ENCODE measurements around the gene OTOF. TPM values are rescaled to one million over a fixed set of nuclear protein-coding genes. Genes with fewer than 3 reads are reported as not detected.

OTOF gene
- total RNA-seq, result under 1 TPM in 1 of 2 donors, not detected in 1; 0.26 TPM

DNA sequence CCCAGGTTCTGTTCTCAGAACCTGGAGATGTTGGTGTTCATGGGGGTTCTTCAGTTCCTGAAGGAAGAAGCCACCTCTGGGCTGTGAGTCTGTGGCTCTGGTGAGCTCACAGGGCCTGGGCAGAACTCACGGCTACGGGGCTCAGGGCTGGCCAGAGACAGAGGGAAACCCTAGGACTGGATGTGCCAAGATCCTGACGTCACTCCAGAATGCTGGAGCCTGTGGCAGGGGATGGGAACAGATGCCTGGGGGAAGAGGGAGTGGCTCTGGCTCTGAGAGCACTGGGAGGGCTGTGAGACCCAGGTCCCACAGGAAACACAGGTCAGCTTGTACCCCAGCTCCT is at the start of gene OTOF:
Gene OTOF, minus strand, starts transcription at position 214 of the 343 bp plus-strand sequence.
- 29 to 59% methylated on average over 3 of the region's 3 CpGs for WGBS, 2 donors
- DNase-seq, result peak in 3 of 4 donors; percentile 18 to 45 (median 43)
- Histone ChIP-seq H3K9me3 (no peaks in the 10 kb centered on the region), H3K27ac (no peak within 1 kb of the TSS), H3K36me3 (replicated peaks in 1 of 2; ENCODE audit: insufficient read depth in 1 of 2, low read depth in 2 of 2) (no peaks in the 10 kb centered on the region), H3K27me3 (no peaks in the 10 kb centered on the region), H3K4me1 (no peaks in the 10 kb centered on the region), H3K4me3 (no peak within 1 kb of the TSS)
- peak; percentile 40 for ATAC-seq
- intact Hi-C loops (cut with DNase I), result no loop called here
- TF ChIP-seq, protein P1, sequence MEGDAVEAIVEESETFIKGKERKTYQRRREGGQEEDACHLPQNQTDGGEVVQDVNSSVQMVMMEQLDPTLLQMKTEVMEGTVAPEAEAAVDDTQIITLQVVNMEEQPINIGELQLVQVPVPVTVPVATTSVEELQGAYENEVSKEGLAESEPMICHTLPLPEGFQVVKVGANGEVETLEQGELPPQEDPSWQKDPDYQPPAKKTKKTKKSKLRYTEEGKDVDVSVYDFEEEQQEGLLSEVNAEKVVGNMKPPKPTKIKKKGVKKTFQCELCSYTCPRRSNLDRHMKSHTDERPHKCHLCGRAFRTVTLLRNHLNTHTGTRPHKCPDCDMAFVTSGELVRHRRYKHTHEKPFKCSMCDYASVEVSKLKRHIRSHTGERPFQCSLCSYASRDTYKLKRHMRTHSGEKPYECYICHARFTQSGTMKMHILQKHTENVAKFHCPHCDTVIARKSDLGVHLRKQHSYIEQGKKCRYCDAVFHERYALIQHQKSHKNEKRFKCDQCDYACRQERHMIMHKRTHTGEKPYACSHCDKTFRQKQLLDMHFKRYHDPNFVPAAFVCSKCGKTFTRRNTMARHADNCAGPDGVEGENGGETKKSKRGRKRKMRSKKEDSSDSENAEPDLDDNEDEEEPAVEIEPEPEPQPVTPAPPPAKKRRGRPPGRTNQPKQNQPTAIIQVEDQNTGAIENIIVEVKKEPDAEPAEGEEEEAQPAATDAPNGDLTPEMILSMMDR (IDR thresholded peaks at IDR 0.05), result no peak
- TF ChIP-seq POLR2A (IDR thresholded peaks at IDR 0.05), result no peak

DNA sequence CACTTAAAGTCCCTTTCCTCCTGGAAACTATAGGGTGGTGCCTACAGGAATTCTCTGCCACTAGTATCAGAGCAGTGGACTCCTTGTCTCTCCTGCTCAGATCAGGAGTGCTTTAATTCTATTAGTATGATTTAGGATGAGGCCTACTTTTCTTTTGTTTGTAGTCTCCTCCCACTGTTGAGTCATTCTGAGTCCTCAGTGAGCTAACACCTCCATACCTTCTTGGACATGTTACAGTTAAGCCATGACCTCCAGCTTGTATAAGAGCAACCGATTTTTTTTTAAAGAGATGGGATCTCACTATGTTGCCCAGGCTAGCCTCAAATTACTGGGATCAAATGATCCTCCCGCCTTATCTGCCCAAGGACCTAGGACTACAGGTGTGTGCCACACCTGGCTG is 48.7 kb upstream of the OTOF start:
- no peak for TF ChIP-seq POLR2A (IDR thresholded peaks at IDR 0.05)
- TF ChIP-seq, protein P1 (IDR thresholded peaks at IDR 0.05), result no peak
- DNase-seq (no peak), ATAC-seq (no peak)
- Histone ChIP-seq H3K27me3 (no peaks in the 10 kb centered on the region), H3K27ac (no peak overlapping the region), H3K9me3 (no peaks in the 10 kb centered on the region), H3K36me3 (replicated peaks in 1 of 2; ENCODE audit: insufficient read depth in 1 of 2, low read depth in 2 of 2) (no peaks in the 10 kb centered on the region), H3K4me3 (no peak overlapping the region), H3K4me1 (no peaks in the 10 kb centered on the region)
- intact Hi-C loops (cut with DNase I), result no loop called here
- 73 to 76% methylated on average over 2 of the region's 2 CpGs for WGBS, 2 donors

DNA sequence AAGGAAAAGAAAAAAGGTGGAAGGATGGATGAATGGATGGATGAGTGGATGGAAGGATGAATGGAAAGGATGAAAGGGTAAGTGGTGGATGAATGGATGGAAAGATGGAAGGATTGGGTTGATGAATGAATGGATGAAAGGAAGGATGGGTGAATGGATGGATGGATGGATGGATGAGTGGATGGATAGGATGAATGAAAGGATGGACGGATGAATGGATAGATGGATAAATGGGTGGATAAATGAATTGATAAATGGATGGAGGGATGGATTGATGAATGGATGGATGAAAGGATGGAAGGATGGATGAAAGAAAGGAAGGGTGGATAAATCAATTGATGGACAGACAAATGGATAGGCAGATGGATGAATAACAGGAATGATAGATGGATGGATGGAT is 48.2 kb upstream of the OTOF start:
- Histone ChIP-seq H3K27ac (no peak overlapping the region), H3K36me3 (replicated peaks in 1 of 2; ENCODE audit: insufficient read depth in 1 of 2, low read depth in 2 of 2) (no peaks in the 10 kb centered on the region), H3K27me3 (no peaks in the 10 kb centered on the region), H3K4me1 (no peaks in the 10 kb centered on the region), H3K4me3 (no peak overlapping the region), H3K9me3 (no peaks in the 10 kb centered on the region)
- intact Hi-C loops (cut with DNase I), result no loop called here
- no peak for DNase-seq
- ATAC-seq, result no peak
- no peak for TF ChIP-seq POLR2A (IDR thresholded peaks at IDR 0.05)
- TF ChIP-seq, protein P1 (IDR thresholded peaks at IDR 0.05), result no peak
- 65 to 73% methylated on average over 1 of the region's 1 CpG for WGBS, 2 donors

DNA sequence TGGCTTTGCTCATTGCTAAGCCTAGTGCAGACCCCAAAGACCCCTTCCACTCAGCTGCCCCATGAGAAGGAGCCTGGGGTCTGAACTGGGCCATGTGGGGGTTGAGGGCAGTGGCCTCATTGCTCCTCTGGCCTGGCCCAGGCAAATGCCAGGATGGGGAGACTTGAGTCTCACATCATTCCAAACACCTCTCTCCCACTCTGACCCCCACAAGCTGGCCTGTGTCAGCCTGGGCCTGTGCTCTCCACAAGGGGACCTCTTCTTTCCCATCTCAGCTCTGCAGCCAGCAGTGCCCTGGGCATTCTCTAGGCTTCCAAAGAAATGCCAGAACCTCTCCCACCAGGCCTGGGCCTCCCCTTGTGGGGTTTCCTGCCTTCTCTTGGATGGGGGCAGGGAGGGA is 45.8 kb upstream of the OTOF start:
- Histone ChIP-seq H3K36me3 (replicated peaks in 1 of 2; ENCODE audit: insufficient read depth in 1 of 2, low read depth in 2 of 2) (no peaks in the 10 kb centered on the region), H3K4me3 (no peak overlapping the region), H3K27me3 (no peaks in the 10 kb centered on the region), H3K9me3 (no peaks in the 10 kb centered on the region), H3K27ac (no peak overlapping the region), H3K4me1 (no peaks in the 10 kb centered on the region)
- DNase-seq, result no peak
- TF ChIP-seq, protein P1 (IDR thresholded peaks at IDR 0.05), result no peak
- no peak for TF ChIP-seq POLR2A (IDR thresholded peaks at IDR 0.05)
- intact Hi-C loops (cut with DNase I), result no loop called here
- no peak for ATAC-seq

DNA sequence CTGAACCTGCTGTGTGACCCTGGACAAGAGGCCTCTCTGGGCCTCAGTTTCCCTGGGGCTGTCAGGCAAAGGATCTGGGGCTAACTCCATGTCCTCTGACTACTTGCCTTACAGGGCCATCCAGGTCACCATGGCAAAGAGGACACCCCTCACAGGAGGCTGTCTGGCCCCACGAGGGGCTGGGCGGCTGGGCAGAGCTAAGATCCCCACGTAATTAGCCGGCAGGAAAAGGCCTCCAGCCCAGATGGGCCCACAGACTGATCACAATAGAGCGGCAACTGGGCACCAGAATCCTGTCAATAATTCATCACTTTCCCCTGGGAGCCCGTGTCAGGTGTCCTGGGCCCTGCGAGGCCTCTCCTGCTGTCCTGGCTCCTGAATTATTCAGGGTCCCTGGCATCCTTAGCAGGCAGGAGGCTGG is 44.8 kb upstream of the OTOF start:
- Histone ChIP-seq H3K9me3 (no peaks in the 10 kb centered on the region), H3K27ac (no peak overlapping the region), H3K36me3 (replicated peaks in 1 of 2; ENCODE audit: insufficient read depth in 1 of 2, low read depth in 2 of 2) (no peaks in the 10 kb centered on the region), H3K27me3 (no peaks in the 10 kb centered on the region), H3K4me3 (no peak overlapping the region), H3K4me1 (no peaks in the 10 kb centered on the region)
- ATAC-seq (no peak), DNase-seq (no peak)
- 48 to 75% methylated on average over 4 to 7 of the region's 7 CpGs for WGBS, 2 donors
- intact Hi-C loops (cut with DNase I), result no loop called here
- TF ChIP-seq POLR2A (IDR thresholded peaks at IDR 0.05), result no peak
- TF ChIP-seq, protein P1 (IDR thresholded peaks at IDR 0.05), result no peak

All from body of pancreas (tissue), 4 donors.